ENCODE data around the gene HHAT. TPM values are rescaled to one million over a fixed set of nuclear protein-coding genes. Genes with fewer than 3 reads are reported as not detected.

The HHAT gene
- total RNA-seq, 1 donor from 2014 or later = 13.7 TPM

DNA sequence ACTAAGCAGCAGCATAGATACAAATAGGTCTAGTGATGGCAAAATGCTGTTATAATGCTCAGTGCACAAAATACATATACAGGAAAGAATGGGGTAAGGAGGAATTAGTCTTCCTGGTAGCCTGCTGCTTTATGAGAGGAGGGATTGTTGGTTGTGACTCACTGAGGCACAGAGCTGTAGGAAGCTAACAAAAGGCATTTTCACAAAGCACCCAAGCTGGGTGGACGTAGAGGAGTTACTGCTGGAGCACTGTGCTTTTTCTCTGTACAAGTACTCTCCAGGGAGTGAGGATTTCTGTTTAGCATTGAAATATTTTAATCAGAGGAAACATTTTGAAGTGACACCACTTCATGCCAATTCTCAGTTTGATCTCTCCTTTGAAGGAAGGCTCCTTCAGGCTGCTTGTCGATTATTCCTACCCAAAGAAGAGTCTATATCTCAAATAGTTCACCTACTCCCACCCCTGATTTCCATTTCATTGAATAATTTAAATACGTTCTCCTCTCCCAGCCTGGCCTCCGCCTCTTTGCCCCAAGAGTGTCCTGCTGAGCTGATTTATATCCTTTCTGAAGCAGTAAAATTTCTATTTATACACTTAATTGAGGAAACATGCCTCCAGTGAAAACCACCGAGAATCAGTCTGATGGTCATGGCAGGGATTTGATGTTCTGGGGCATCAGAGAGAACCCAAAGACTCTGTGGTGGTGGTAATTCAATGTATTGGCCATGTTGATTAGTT lies 271.9 kb downstream of the HHAT start:
- no peak overlapping the region for H3K4me3 ChIP-seq (ENCODE audit: low read depth, low read length)
- DNase-seq (ENCODE audit: low read depth) = no peak
- TF ChIP-seq, protein P1, sequence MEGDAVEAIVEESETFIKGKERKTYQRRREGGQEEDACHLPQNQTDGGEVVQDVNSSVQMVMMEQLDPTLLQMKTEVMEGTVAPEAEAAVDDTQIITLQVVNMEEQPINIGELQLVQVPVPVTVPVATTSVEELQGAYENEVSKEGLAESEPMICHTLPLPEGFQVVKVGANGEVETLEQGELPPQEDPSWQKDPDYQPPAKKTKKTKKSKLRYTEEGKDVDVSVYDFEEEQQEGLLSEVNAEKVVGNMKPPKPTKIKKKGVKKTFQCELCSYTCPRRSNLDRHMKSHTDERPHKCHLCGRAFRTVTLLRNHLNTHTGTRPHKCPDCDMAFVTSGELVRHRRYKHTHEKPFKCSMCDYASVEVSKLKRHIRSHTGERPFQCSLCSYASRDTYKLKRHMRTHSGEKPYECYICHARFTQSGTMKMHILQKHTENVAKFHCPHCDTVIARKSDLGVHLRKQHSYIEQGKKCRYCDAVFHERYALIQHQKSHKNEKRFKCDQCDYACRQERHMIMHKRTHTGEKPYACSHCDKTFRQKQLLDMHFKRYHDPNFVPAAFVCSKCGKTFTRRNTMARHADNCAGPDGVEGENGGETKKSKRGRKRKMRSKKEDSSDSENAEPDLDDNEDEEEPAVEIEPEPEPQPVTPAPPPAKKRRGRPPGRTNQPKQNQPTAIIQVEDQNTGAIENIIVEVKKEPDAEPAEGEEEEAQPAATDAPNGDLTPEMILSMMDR (conservative IDR thresholded peaks at IDR 0.05; ENCODE audit: low read depth, low read length) = no peak

DNA sequence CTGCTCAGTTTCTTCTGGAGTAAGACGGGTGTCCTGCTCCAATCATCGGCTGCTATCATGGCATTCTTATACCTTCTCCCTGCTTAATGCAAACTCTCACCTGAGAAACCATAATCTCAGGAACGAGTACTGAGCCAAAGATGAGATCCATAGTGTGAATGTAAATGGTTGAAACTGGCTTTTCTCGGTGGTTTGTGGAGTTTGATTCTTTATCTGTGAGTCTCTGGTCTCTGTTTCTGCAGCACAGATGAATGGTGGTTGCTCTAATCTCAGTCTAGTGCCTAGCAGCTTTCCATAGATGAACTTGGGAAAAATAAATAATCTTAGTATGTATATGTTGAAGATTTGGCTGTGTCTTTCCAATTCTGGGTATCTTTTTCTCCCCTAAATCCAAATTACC lies 274.4 kb downstream of the HHAT start:
- no peak overlapping the region for H3K4me3 ChIP-seq (ENCODE audit: low read depth, low read length)
- TF ChIP-seq, protein P1 (conservative IDR thresholded peaks at IDR 0.05; ENCODE audit: low read depth, low read length) = no peak
- no peak for DNase-seq (ENCODE audit: low read depth)

DNA sequence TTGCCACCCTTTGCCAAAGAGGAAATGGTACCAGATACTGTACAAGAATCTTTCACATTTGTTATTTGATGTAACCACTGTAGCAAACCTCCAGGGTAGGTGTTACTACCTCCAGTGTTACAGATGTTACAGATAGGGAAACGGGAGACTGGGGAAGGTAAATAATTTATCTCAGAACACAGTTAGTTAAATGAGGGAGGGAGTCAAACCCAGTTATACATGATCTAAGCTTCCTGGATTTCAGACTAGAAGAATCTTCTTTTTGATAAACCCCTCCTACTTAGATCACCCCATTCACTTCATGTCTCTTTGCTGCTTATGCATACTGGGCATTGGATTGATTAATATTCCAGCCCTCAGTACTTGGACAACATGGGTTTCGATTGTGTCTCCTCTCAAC lies 276.4 kb downstream of the HHAT start:
- H3K4me3 ChIP-seq (ENCODE audit: low read depth, low read length) = no peak overlapping the region
- DNase-seq (ENCODE audit: low read depth) = no peak
- TF ChIP-seq, protein P1 (conservative IDR thresholded peaks at IDR 0.05; ENCODE audit: low read depth, low read length) = no peak

DNA sequence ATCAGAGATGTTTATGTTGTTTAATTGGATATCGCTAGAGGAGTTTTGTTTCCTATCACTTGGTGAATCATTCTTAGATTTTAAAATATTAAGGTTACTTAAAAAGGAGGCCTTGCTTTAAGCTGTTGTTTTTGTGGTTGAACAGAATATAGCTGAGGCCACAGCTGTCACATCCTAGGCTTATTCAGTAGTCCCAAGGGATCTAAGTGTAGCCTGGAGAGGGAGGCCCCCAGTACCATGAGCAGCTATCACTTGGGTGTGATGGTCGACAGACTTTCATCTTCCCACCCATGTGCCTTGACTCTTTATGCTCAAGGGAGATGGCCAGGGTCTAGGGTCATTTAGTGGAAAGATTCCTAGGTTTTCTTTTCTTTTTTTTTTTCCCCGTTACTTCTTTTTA lies 278.7 kb downstream of the HHAT start:
- DNase-seq (ENCODE audit: low read depth) = no peak
- no peak overlapping the region for H3K4me3 ChIP-seq (ENCODE audit: low read depth, low read length)
- TF ChIP-seq, protein P1 (conservative IDR thresholded peaks at IDR 0.05; ENCODE audit: low read depth, low read length) = no peak

DNA sequence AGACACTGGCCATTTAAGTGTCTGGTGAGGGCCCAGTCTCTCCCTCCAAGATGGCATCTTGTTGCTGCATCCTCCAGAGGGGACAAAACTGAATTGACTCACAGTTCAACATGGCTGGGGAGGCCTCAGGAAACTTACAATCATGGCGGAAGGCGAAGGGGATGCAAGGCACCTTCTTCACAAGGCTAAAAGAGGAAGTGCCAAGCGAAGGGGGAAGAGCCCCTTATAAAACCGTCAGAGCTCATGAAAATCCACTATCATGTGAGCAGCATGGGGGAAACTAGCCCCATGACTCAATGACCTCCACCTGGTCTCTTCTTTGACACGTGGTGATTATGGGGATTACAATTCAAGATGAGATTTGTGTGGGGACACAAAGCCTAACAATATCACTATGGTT lies 280.1 kb downstream of the HHAT start:
- H3K4me3 ChIP-seq (ENCODE audit: low read depth, low read length) = no peak overlapping the region
- no peak for DNase-seq (ENCODE audit: low read depth)
- TF ChIP-seq, protein P1 (conservative IDR thresholded peaks at IDR 0.05; ENCODE audit: low read depth, low read length) = no peak

DNA sequence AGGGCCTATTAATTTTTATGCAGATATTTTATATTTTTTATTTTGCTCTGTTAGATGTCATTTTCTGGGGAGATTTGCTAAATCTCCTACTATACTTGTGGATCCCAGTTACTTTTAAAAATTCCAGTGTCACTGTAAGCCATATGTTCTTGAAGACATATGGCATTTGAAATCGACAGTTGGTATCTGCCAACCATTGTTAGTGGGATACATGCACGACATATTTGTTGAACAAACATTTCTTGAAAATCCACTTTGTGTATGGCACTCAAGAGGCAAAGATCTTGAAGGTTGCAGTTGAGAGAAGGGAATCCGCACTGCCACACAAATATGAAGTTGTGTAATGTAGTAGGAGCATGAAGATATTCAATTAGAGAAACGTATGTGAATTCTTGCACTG lies 287.7 kb downstream of the HHAT start:
- no peak overlapping the region for H3K4me3 ChIP-seq (ENCODE audit: low read depth, low read length)
- TF ChIP-seq, protein P1 (conservative IDR thresholded peaks at IDR 0.05; ENCODE audit: low read depth, low read length) = no peak
- DNase-seq (ENCODE audit: low read depth) = no peak

DNA sequence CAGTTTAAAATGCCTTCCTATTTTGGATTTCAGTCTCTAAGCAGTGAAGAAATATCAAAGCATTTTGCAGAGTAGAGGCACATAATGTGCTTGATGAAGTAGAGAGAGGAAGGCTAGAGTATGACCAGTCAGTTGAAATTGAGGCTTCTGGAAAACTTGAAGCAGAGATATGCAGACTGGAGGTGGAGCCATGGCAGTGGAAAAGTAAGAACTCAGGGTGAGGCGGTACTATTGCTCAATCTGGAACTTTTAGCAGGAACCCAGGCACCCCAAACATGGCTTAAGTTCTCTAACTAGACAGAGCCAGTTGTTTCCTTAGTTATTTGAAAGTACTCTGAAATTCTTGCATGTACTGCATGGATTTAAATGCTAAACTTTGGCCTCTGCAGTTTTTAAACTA lies 288.6 kb downstream of the HHAT start:
- TF ChIP-seq, protein P1 (conservative IDR thresholded peaks at IDR 0.05; ENCODE audit: low read depth, low read length) = no peak
- no peak overlapping the region for H3K4me3 ChIP-seq (ENCODE audit: low read depth, low read length)
- no peak for DNase-seq (ENCODE audit: low read depth)

Measured in epithelial cell of proximal tubule (primary cell).